HG02885 (cell line): ENCODE results near the gene MZF1.
"Not testable (repeated sequence)": the region's sequence is repeated elsewhere in the genome, so short reads cannot be mapped to it uniquely, and the experiment has no call there.

ENCODE experiments used
- ATAC-seq: cut with Tn5 transposase; IDR thresholded peaks from one replicate; pipeline ENCODE4 v1.9.1; 2021; ENCODE audit warnings: mild to moderate bottlenecking; ENCODE audit not compliant: unreplicated experiment, poor library complexity

MZF1 gene

GRCh38 chr19:58543826-58544590 lies 29.1 kb downstream of the MZF1 start, which contains the start of gene TRIM28:
Gene TRIM28, plus strand, starts transcription at chr19:58544064. Its CDS starts 694 bp downstream, at chr19:58544758.
- ATAC-seq: peak; percentile 87

GRCh38 chr19:58542641-58543372 lies 30.3 kb downstream of the MZF1 start:
- ATAC-seq: not testable (repeated sequence)

GRCh38 chr19:58539169-58539559 lies 34.0 kb downstream of the MZF1 start:
- not testable (repeated sequence) for ATAC-seq

GRCh38 chr19:58538257-58539168 lies 34.6 kb downstream of the MZF1 start:
- no peak for ATAC-seq

DNA sequence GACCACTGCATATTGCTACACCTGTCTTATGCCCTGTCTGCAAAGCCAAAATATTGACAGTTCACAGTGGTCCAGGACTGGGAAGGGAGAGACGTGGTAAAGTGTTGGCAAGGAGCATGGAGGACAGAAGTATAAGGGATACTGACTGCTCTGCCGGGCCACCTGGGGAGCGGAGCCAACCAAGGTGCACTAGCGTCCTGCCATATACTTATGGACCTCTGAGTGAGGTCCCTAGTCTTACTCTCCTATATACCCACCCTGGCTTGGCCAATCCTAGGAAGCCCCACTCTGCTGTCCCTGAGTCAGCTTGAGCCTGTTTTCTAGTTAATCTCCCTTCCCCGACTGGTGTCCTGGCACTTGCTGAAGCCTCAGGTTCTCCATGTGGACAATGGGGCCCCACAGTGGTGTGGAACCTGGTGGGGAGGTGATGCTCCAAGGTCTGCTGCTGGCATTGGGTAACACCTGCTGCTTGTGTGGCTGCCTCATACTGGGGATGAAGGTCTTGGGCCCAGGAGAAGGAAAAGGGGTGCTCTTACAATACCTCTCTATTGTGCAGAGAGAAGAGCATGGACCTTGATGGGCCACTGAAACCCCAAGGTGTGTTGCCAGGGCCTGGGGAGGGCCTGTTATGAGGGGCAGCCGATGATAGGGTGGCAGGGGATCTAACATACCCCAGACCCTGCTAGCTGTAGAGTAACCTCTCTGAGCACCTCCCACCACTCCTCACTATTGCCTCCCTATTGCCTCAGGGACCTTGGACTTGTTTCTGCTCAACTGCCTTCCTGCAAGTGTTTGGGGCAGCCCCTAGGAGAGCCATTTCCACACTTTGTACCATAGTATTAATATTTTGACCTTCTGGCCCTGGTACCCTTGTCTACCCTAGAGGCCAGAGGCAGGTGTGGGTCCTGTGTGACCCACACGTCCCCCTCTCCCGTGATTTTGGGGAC lies 36.0 kb downstream of the MZF1 start:
- no peak for ATAC-seq

GRCh38 chr19:58535857-58536256 lies 37.3 kb downstream of the MZF1 start:
- no peak for ATAC-seq

DNA sequence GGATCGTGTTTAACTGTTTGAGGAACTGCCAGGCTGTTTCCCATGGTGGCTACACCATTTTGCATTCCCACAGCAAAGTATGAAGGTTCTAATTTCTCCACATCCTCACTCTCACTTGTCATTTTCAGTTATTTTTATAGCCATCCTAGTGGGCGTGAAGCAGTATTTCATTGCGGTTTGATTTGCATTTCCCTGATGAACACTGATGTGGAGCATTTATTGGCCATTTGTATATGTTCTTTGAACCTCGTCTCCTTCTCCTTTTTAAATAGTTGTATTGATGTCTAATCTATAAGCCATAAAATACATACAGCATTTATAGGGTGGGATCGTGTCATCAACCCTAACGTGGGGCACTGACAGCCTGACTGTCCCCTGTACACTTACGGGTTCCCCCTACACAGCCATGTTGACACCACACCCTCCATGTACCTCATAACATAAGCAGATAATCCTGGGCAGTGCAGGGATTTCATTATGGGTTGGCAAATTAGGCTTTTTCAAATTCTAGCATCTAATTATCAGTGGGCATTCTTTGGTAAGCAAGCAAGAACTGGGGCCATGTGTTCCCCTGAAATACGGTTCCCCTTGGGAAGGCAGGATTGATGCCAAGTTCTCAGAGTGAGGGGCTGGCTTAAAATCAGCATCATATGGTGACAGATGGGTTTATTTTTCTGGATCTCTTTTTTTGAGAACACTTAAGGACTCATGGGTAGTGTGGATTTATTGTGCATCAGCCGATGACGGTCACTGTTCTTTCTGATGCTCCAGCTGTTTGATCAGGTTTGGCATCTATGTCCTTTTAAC lies 41.9 kb downstream of the MZF1 start:
- ATAC-seq: no peak

DNA sequence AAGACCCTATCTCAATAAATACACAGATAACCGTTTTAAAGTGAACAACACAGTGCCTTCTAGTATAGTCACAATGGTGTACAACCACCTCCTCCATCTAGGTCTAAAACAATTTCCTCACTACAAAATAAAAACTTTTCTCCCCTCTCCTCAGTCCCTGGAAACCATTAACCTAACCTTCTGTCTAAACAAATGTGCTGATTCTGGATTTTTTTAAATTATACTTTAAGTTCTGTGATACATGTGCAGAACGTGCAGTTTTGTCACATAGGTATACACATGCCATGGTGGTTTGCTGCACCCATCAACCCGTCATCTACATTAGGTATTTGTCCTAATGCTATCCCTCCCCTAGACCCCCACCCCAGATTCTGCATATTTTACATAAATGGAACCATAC lies 43.7 kb downstream of the MZF1 start:
- no peak for ATAC-seq

GRCh38 chr19:58522709-58523108 lies 50.4 kb downstream of the MZF1 start:
- no peak for ATAC-seq

DNA sequence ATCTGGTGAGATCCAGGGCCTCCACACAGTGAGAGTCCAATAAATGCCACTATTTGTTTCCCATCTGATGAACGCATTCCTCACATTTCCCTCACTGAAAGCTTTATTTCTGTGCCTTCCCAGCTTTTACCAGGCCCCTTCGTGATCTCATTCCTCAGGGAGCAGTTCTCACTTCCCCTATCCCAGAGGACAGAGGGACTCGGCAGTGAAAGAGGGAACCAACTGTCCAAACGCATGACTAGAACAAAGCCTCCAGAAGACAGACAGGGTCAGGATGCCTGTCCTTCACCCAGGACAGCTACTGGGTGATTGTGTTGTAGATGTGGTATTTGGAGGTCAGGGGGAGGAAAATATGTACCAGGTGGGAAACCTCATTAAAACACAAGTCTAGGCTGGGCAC lies 51.5 kb downstream of the MZF1 start:
- ATAC-seq: no peak

DNA sequence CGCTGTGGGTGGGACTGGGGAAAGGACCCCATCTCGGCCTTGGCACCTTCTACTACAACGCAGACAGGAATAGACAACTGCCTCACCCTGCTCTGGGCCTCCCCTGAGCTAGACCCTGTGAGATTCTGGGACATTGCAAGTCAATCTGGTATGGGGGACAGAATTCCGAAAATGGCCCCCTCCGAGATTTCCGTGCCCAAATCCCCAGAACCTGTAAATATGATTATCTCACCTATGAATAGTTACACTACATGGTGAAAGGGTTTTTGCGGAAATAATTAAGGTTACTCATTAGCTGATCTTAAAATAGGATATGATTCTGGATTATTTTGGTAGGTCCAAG lies 52.9 kb downstream of the MZF1 start:
- no peak for ATAC-seq

GRCh38 chr19:58519355-58520256 lies 53.5 kb downstream of the MZF1 start, which contains the start of gene ZBTB45:
Gene ZBTB45, minus strand, starts transcription at chr19:58519810. Its CDS starts 2,137 bp downstream, at chr19:58517673.
- ATAC-seq: peak; percentile 82

DNA sequence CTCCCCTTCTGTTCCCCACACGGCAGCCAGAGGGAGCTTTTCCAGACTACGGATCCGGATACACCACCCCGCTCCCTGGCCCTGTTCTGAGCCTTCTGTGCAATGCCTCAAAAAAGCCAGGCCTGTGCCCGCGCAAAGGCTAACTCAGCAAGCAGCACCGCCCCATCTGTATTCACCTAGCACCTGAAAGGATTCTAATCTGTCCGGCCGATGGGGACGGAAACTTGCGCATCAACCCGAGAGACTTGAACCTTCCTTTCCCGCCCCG lies 54.1 kb downstream of the MZF1 start:
- ATAC-seq: peak; percentile 4

DNA sequence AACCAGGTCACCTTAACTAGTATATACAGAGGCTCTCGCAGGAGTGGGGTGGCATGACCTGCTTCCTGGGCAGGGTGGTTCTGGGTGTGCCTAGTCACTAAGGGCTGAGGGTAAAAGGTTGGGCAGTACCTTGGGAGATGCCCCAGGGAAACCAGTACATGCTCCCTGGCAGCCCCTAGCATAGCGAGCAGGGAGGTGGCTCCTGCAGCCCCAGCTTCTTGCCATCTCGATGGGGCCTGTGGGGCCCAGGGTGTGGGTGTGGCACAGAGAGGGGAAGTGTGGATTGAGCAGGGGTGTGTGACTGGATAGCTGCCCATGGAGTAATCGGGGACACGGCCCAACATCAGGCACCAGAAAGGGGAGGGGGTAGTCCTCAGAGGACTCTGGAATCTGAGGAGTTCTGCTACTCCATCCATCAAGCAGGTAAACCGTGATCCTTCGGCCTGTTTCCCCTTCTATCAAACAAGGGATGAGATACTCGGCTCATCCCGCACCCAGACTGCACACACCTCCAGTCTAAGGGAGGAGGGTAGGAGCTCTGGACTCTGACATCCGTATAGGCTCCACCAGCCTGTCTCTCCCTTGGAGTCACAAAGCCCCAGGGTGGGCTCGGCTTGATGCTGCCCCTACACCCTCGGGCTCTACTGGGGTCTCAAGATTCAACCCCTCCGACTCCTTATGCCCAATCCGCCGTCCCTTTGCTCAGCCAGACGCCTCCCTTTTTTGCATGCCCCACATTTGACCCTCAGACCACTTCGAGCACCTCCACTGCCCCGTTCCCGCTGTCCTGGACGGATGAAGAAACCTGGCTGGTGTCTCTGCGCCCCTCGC lies 54.7 kb downstream of the MZF1 start:
- no peak for ATAC-seq

DNA sequence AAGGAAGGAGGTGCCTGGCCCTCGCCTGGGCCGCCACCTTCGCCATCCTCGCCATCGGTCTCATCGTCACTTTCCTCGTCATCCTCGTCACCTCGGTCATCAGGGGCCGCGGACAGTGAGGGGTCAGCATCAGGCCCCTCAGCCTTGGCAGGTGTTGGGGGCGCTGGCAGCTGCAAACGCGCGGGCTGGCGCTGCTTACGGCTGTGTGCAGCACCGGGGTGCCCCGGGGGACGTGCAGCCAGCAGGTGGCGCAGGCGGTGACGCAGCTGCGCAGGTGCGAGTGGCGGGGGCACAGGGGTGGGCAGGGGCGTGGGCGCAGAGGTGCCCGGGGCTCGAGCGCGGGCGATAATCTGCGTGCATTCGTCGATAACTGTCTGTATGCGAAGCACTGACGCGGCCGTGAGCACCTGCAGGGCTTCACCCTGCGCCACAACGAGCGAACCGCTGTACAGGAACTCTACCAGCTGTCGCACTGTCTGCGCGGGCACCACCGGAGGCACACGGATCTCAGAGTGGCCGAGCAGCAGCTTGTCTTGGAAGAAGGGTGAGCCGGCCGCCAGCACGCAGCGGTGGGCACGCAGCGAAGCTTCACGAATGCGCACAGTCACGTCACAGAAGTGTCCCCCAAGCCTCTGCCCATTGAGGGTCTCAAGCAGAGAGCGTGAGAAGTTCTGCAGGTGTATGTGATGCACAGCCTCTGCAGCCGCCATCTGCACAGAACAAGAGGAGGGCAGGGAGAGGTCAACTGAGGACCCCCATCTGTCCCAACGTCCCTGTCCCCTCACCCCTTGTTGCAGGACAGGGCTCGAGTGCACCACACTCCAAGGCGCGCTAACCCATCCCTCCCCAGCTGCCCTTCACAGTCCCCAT lies 55.9 kb downstream of the MZF1 start:
- ATAC-seq: no peak

- no peak for ATAC-seq
Measured at GRCh38 chr19:58516246-58516836, 56.8 kb downstream of the MZF1 start.
